ENCODE measurements around the gene PAGR1.

- TF ChIP-seq, protein P1, sequence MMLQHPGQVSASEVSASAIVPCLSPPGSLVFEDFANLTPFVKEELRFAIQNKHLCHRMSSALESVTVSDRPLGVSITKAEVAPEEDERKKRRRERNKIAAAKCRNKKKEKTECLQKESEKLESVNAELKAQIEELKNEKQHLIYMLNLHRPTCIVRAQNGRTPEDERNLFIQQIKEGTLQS (CRISPR knock-in tag; conservative IDR thresholded peaks at IDR 0.05): no peak
- TF ChIP-seq, protein P2, sequence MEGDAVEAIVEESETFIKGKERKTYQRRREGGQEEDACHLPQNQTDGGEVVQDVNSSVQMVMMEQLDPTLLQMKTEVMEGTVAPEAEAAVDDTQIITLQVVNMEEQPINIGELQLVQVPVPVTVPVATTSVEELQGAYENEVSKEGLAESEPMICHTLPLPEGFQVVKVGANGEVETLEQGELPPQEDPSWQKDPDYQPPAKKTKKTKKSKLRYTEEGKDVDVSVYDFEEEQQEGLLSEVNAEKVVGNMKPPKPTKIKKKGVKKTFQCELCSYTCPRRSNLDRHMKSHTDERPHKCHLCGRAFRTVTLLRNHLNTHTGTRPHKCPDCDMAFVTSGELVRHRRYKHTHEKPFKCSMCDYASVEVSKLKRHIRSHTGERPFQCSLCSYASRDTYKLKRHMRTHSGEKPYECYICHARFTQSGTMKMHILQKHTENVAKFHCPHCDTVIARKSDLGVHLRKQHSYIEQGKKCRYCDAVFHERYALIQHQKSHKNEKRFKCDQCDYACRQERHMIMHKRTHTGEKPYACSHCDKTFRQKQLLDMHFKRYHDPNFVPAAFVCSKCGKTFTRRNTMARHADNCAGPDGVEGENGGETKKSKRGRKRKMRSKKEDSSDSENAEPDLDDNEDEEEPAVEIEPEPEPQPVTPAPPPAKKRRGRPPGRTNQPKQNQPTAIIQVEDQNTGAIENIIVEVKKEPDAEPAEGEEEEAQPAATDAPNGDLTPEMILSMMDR (IDR thresholded peaks at IDR 0.05): no peak
- TF ChIP-seq ZSCAN18 (CRISPR knock-in tag; IDR thresholded peaks at IDR 0.05): no peak
- TF ChIP-seq, protein P3, sequence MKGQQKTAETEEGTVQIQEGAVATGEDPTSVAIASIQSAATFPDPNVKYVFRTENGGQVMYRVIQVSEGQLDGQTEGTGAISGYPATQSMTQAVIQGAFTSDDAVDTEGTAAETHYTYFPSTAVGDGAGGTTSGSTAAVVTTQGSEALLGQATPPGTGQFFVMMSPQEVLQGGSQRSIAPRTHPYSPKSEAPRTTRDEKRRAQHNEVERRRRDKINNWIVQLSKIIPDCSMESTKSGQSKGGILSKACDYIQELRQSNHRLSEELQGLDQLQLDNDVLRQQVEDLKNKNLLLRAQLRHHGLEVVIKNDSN (CRISPR knock-in tag; IDR thresholded peaks at IDR 0.05): no peak
- no peak for TF ChIP-seq SMAD3 (CRISPR knock-in tag; IDR thresholded peaks at IDR 0.05; ENCODE audit: borderline replicate concordance)
- TF ChIP-seq AR (CRISPR knock-in tag; IDR thresholded peaks at IDR 0.05): no peak
- TF ChIP-seq MAX (CRISPR knock-in tag; IDR thresholded peaks at IDR 0.05): no peak
Measured at GRCh38 chr16:29779474-29779873, 36.5 kb upstream of the PAGR1 start.
